ENCODE results near the gene GNAL.

The GNAL gene

DNA sequence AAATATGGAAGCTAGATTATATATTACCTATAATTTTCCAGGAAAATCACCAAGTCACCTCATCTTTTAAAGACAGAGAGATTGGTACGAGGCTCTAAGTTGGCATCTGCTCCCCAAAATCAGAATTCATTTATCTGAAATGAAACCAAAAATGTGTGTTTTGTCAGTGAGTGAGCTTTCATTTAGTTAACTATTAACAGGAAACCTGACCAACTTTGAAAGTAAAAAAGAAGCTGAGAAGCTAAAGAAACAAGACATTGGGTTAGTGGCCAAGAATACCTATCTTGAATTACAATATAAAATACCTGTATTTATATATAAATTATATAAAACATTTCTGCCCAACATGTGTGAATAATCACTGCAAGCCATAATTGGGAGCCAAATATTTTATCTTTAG, 217.1 kb downstream of the GNAL start:
- TF ChIP-seq, protein P1, sequence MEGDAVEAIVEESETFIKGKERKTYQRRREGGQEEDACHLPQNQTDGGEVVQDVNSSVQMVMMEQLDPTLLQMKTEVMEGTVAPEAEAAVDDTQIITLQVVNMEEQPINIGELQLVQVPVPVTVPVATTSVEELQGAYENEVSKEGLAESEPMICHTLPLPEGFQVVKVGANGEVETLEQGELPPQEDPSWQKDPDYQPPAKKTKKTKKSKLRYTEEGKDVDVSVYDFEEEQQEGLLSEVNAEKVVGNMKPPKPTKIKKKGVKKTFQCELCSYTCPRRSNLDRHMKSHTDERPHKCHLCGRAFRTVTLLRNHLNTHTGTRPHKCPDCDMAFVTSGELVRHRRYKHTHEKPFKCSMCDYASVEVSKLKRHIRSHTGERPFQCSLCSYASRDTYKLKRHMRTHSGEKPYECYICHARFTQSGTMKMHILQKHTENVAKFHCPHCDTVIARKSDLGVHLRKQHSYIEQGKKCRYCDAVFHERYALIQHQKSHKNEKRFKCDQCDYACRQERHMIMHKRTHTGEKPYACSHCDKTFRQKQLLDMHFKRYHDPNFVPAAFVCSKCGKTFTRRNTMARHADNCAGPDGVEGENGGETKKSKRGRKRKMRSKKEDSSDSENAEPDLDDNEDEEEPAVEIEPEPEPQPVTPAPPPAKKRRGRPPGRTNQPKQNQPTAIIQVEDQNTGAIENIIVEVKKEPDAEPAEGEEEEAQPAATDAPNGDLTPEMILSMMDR (IDR thresholded peaks at IDR 0.05; ENCODE audit: low read depth, low read length, poor library complexity, severe bottlenecking), result no peak
- TF ChIP-seq EZH2phosphoT487 (IDR thresholded peaks at IDR 0.05; ENCODE audit: borderline replicate concordance, low read length), result no peak
- Histone ChIP-seq H3K36me3 (ENCODE audit: control insufficient read depth, low read length) (peaks cover 30% of the 10 kb centered on the region), H4K20me1 (ENCODE audit: control insufficient read depth, insufficient read depth, low read depth, low read length) (no peaks in the 10 kb centered on the region), H3K4me1 (ENCODE audit: control insufficient read depth, low read length) (peaks cover 16% of the 10 kb centered on the region), H3K9me2 (replicated peaks; ENCODE audit: control insufficient read depth, low read length) (no peaks in the 10 kb centered on the region), H3K27me3 (ENCODE audit: control insufficient read depth, low read length) (no peaks in the 10 kb centered on the region), H3K4me3 (ENCODE audit: low read length) (no peak overlapping the region), H3K79me2 (ENCODE audit: control insufficient read depth, low read length) (peaks cover 13% of the 10 kb centered on the region), H3K4me2 (ENCODE audit: low read length) (no peak overlapping the region), H3K27ac (ENCODE audit: low read depth, low read length) (no peak overlapping the region), H3K9me3 (ENCODE audit: control insufficient read depth, insufficient read depth, low read length) (no peaks in the 10 kb centered on the region), H3F3A (ENCODE audit: control insufficient read depth, insufficient read depth) (no peaks in the 10 kb centered on the region)

DNA sequence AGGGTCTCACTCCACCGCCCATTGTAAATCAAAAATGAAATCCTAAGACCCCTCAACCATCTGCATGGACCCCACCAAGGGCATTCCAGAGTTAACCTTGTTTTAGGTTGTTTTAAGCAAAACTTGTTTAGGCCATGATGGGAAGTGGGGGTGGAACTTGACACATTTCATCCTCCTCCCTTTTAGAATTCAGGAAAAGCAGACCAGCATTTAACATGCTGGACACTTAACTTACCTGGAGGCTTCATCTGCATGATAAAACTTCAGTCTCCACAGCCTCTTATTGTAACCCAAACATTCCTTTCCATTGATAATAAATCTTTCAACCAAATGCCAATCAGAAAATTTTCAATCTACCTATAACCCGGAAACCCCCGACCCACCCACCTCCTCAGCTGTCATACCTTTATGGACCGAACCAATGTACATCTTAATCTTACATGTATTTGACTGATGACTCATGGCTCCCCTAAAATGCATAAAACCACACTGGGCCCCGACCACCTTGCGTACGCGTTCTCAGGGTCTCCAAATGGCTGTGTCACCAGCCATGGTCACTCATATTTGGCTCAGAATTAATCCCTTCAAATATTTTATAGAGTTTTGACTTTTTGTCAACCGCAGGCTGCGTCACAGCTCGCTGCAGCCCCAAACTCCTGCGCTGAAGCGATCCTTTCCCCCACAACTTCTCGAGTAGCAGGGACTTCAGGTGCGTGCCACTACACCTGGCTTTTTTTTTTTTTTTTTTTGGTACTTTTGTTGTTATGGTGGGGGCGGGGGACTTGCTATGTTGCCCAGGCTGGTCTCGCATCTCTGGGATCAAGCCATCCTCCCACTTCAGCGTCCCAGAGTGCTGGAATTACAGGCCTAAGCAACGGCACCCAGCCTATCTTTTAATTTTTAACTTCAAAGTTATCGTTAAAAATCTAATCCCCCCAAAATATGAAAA, 218.1 kb downstream of the GNAL start:
- Histone ChIP-seq H3K4me1 (ENCODE audit: control insufficient read depth, low read length) (peaks cover 16% of the 10 kb centered on the region), H3K36me3 (ENCODE audit: control insufficient read depth, low read length) (peaks cover 23% of the 10 kb centered on the region), H3K9me2 (replicated peaks; ENCODE audit: control insufficient read depth, low read length) (no peaks in the 10 kb centered on the region), H3K79me2 (ENCODE audit: control insufficient read depth, low read length) (peaks cover 13% of the 10 kb centered on the region), H3K27ac (ENCODE audit: low read depth, low read length) (peak overlapping the region; percentile 83), H3K4me3 (ENCODE audit: low read length) (peak overlapping the region; percentile 75), H4K20me1 (ENCODE audit: control insufficient read depth, insufficient read depth, low read depth, low read length) (no peaks in the 10 kb centered on the region), H3K27me3 (ENCODE audit: control insufficient read depth, low read length) (no peaks in the 10 kb centered on the region), H3K4me2 (ENCODE audit: low read length) (peak overlapping the region; percentile 70), H3K9me3 (ENCODE audit: control insufficient read depth, insufficient read depth, low read length) (no peaks in the 10 kb centered on the region), H3F3A (ENCODE audit: control insufficient read depth, insufficient read depth) (no peaks in the 10 kb centered on the region)
- TF ChIP-seq, protein P1 (IDR thresholded peaks at IDR 0.05; ENCODE audit: low read depth, low read length, poor library complexity, severe bottlenecking), result no peak
- no peak for TF ChIP-seq EZH2phosphoT487 (IDR thresholded peaks at IDR 0.05; ENCODE audit: borderline replicate concordance, low read length)

DNA sequence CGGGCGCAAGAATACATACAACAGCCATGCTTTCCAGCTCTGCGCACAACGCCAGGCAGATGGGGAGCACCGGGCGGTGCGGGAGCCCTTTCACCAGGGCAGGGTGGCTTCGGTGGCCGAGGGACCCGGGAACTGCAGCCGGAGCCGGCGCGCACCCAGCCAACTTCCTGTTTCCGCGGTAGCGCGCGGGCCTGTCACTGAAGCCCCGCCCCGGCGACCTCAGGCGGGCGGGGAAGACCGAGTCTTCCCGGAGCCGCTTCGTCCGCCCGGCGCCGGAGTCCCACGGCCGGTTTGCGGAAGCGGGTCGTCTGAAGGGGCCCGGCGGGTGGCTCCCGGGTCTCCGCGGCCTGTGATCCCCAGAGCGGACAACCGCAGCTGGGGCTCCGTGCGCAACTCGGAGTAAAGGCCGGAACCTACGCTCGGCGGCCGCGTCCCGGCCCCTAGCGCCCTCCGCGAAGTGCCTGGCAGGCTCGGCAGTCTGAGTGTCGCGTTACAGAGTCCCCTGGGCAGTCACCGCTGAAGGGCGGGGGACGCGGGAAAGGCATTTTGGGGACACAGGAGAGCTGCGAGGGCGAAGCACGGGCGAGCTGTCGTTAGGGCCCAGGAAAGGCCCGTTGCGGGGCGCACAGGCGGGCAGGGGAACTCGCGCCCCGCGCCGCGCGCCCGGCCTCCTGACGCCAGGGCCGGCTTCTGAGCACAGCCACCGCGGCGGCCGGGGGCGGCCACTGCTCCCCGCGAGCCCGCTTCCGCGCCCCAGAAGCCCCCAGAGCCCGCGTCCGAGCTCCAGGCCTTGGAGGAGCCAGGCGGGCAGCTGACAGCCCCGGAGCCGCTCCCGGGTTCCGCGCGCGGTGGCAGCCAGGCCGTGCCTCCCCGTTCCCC, 219.4 kb downstream of the GNAL start, which contains the start of gene MPPE1:
Gene MPPE1 (minus strand): TSS at position 136 of the 879 bp plus-strand sequence. CDS start 11,053 bp downstream, outside the sequence.
- Histone ChIP-seq H3K36me3 (ENCODE audit: control insufficient read depth, low read length) (peaks cover 12% of the 10 kb centered on the region; the same call in 1 of the 2 replicates), H3K27me3 (ENCODE audit: control insufficient read depth, low read length) (no peaks in the 10 kb centered on the region), H3K4me3 (ENCODE audit: low read length) (peak within 1 kb of the TSS; percentile 75), H3F3A (ENCODE audit: control insufficient read depth, insufficient read depth) (no peaks in the 10 kb centered on the region), H3K27ac (ENCODE audit: low read depth, low read length) (peak within 1 kb of the TSS; percentile 83), H3K9me2 (replicated peaks; ENCODE audit: control insufficient read depth, low read length) (no peaks in the 10 kb centered on the region), H3K79me2 (ENCODE audit: control insufficient read depth, low read length) (peaks cover 13% of the 10 kb centered on the region), H3K9me3 (ENCODE audit: control insufficient read depth, insufficient read depth, low read length) (no peaks in the 10 kb centered on the region), H3K4me1 (ENCODE audit: control insufficient read depth, low read length) (peaks cover 16% of the 10 kb centered on the region), H4K20me1 (ENCODE audit: control insufficient read depth, insufficient read depth, low read depth, low read length) (no peaks in the 10 kb centered on the region), H3K4me2 (ENCODE audit: low read length) (peak within 1 kb of the TSS; percentile 70)
- no peak for TF ChIP-seq EZH2phosphoT487 (IDR thresholded peaks at IDR 0.05; ENCODE audit: borderline replicate concordance, low read length)
- TF ChIP-seq, protein P1 (IDR thresholded peaks at IDR 0.05; ENCODE audit: low read depth, low read length, poor library complexity, severe bottlenecking), result no peak

Measured in DOHH2 (cell line).